Fibroblast of the aortic adventitia (primary cell): ENCODE results near the gene ADAMTS10. TPM values are rescaled to one million over a fixed set of nuclear protein-coding genes. Genes with fewer than 3 reads are reported as not detected.
A peak's percentile ranks its signal among the peaks of the same experiment; 100 is the strongest.

Experiments used
- DNase-seq: peaks from one replicate; pipeline ENCODE4 v3.0.0-alpha.2; 2010; ENCODE audit warnings: low read depth
- H3K4me3 ChIP-seq: 2 replicates; pipeline ENCODE4 v1.5.1; 2011; ENCODE audit warnings: low read depth, mild to moderate bottlenecking, control low read depth, low read length, moderate library complexity
- CTCF ChIP-seq: IDR thresholded peaks from 2 replicates; pipeline ENCODE4 v1.5.1; 2011; ENCODE audit warnings: mild to moderate bottlenecking, low read length, control low read depth, inconsistent platforms; ENCODE audit not compliant: insufficient read depth
- total RNA-seq: library from RNA; depleted of rRNA; stranded (reverse); fragments of >200 nt; gene quantifications from 2 replicates; pipeline ENCODE4 v1.2.3, GENCODE V29; 2012; ENCODE audit warnings: low replicate concordance

The ADAMTS10 gene
- total RNA-seq, 1 donor, result 15.8 TPM

GRCh38 chr19:8596168-8596567, 14.3 kb downstream of the ADAMTS10 start:
- H3K4me3 ChIP-seq, result no peak overlapping the region
- TF ChIP-seq CTCF, result no peak
- no peak for DNase-seq

GRCh38 chr19:8595651-8596050, 14.9 kb downstream of the ADAMTS10 start:
- no peak for TF ChIP-seq CTCF
- no peak for DNase-seq
- H3K4me3 ChIP-seq, result no peak overlapping the region

DNA sequence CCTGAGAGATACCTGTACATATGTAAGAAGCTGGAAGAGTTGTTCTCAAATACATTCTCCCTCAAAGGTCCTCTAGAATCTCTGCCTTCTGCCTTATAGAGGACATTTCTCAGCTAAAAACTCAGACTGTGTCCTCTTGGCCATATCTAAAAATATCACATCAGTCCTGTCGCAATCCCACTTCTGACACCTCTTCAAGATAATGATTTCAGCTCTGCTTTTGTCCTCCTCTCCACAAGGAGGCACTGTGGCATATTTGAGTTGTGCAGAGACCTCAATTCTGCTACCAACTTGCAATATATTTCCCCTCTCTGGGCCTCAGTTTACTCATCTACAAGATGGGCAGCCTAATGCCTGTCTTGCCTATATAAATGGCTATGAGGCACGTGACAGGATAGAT, 16.6 kb downstream of the ADAMTS10 start:
- DNase-seq, result peak; percentile 45
- peak; percentile 34 for TF ChIP-seq CTCF
- H3K4me3 ChIP-seq, result no peak overlapping the region

DNA sequence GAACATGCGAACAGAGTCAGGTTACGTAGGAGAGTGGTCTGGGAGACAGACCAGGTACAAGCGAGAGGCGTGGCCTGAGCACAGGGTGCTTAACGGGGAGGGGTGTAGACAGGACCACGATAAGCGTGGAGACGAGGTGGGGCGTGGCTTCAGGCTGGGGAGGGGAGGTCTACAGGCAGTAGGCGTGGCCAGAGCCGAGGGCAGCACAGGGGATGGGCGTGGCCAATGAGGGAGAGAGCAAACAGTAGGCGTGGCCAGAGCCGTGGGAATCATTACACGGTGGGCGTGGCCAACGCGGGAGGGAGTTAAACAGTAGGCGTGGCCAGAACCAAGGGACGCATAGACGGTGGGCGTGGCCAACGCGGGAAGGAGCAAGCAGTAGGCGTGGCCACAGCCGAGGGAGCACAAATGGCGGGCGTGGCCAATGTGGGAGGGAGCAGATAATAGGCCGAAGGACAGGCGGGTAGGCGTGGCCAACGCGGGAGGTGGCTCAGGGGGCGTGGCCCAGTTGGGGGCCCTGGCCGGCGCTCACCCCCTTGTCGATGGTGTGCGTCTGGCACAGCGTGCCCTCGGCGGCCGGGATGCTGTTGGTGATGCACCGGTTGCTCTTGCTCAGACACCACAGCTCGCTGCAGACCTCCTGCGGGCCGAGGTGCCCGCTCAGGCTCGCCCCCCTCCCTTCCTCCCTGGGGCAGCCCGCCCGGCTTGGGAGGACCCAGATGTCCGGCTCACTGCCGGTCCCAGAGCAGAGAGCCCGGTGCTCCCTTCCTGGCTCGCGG, 18.1 kb downstream of the ADAMTS10 start:
- peak; percentile 96 for DNase-seq
- no peak for TF ChIP-seq CTCF
- peak overlapping the region; percentile 51 for H3K4me3 ChIP-seq

DNA sequence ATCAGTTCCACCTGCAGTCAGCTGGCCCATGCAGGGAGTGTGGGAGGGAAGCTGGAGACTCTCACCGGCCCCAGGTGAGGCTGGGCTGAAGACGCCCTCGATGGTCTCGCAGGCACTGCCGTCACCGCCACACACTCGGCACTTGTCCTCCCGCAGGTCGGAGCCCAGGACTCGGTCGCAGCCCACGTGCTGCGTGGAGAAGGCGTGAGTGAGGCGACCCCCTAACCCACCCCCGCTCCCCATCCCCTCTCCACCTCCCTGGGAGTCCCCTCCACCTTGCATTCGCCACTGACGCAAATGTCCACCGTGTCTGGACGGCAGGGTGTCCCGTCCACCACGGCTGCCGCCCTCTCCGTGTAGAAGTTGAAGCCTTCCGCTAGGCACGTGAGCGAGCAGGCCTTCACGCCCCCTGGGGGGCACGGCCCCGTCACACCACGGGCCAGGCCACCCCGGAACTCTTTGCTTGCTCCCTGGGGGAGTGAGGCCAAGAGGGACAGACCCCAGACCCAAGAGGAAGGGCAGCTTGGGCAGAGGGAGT, 21.3 kb downstream of the ADAMTS10 start:
- no peak overlapping the region for H3K4me3 ChIP-seq
- TF ChIP-seq CTCF, result no peak
- DNase-seq, result no peak

- no peak for DNase-seq
These were observed 24.4 kb downstream of the ADAMTS10 start for GRCh38 chr19:8585894-8586750.

More at GRCh38 chr19:8585894-8586750, 24.4 kb downstream of the ADAMTS10 start:
- no peak overlapping the region for H3K4me3 ChIP-seq
- TF ChIP-seq CTCF, result peak; percentile 65
